Glomerular visceral epithelial cell (primary cell): Measurements from ENCODE around the gene SPO11.
A peak's percentile ranks its signal among the peaks of the same experiment; 100 is the strongest.

Experiments used
- DNase-seq: peaks from one replicate; pipeline ENCODE4 v3.0.0-alpha.2; 2016; ENCODE audit errors: extremely low spot score

The SPO11 gene

DNA sequence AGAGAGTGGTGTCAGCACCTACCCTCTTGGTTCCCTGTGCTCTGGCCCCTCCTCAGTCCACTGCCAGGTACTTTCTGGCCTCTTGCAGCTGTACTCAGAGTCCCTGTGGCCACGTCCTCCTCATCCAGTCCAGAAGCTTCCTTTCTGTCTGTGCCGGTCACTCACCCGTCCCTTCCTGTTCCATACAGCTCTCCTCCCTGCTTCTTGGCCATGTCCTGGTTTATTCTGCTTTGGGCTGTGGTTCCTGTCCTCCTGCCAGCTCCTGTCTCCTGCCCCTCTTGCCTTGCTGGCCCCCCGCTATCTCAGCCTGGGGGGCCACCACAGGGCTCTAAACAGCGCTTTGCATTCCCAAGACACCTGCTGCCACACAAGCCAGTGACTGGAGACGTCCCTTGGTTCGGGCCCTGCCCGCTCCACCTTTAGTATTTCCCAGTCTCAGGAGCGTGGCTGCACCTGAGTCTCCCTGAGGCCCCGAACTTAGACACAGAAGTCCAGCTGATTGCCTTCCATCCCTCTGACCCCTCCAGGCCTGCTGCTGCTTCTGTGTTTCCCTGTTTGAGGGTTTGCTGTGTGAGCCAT lies 46.1 kb downstream of the SPO11 start:
- DNase-seq = no peak

DNA sequence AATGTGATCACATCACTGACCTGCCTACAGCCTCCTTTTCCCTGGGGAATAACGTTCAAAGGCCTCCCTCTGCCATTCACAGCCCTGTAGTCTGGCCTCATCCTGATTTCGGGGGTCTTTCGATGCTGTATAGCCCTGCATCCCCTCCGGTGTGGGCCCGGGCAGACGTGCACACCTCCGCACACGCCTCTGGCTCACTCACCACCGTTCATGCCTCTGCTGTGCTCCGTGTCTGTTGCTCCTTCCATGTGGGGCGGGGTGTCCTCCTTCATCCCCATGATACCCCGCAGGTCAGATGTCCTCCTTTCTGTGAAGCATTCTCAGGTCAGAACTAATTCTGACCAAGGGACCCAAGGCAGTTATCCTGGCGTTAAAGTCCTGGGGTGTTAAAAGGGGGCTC lies 47.7 kb downstream of the SPO11 start:
- DNase-seq = no peak

DNA sequence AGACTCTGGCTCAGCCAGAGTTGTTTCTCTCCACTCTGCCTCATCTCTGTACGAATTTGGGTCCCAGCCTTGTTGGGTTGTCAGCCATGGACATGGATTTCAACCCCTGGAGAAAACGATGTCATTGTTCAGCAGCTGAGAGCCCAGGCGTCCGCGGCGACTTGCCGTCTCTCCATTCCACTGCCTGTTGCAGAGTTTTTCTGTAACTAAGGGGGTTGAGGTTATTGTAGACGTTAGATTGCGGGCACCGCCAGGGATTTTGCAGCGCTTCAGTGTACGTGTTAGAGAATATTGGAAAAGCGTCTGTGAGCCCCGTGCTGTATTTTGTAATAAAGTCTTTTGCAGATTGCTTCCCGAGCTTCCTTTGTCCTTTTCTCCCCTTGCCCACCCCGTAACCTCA lies 48.5 kb downstream of the SPO11 start:
- no peak for DNase-seq

DNA sequence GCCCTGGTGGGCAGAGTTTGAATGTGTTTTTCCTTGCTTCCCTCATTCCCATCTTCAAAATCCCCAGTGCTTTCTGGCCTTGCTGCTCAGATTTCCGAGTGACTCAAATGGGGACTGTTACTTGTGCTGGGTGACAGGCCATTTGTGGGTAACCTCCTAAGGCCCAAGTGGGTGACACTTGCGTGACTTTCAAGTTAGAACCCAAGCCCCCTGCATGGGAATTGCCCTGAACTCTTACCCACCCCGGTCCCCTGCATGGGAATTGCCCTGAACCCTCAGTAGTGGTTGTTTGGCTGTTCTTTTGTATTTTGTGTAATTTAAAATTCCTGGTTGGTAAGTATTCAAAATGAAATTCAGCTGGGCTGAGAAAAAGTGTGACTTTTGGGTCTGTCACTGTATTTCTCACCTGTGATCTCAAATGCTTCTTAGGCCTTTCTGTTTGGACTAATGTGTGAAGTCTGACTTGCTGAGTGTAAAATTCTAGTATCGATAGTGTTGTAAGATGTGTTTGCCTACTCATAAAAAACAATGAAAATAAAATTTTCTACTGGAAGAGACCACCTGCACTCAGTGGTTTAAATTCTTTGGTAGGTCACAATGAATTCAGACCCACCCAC lies 49.2 kb downstream of the SPO11 start:
- no peak for DNase-seq

GRCh38 chr20:57379263-57379647 lies 49.7 kb downstream of the SPO11 start:
- no peak for DNase-seq

GRCh38 chr20:57380081-57380750 lies 50.6 kb downstream of the SPO11 start:
- DNase-seq = no peak

DNA sequence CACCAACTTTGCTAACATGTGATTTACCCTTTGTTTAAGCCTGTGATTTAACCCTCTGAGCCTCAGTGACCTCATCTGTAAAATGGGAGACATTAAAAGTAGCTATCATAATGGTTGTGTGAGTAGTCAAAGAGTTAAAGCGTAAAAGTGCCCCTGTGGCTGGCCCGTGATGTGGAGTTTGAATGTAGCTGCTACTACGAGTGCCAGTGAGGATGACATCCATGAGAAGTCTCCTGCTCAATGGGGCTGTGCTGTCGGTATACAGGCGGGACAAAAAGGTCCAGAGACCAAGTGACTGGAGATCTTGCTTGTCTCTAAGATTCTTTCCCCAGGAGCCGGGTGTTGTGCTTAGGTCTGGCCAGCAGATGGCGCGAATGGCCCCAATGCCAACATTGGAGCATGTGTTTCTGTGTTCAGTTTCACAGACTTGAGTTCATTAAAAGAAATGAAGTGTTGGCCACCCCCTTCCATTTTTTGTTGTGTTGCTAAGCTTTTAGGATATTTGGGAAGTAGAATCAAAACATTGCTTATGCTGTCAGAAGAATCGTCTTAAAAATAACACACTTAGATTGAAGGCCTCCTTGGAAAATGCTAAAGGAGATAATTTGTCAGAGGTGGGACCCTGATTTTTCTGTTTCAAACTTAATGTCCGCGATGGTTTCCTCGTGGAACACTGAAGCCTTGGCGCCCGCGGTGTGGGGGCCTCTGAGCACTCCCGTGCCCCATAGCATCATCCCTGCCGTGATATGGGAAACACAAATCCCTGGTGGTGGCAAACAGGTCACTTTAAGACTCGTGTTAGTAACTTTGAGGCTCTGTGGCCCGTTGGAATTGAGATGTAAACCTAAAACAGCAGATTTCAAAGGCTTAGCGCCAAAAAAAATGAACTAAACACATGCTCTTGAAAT lies 52.2 kb downstream of the SPO11 start:
- peak; percentile 76 for DNase-seq

- DNase-seq = no peak
These were observed 52.9 kb downstream of the SPO11 start for GRCh38 chr20:57382516-57382915.

- no peak for DNase-seq
These were observed 54.1 kb downstream of the SPO11 start for GRCh38 chr20:57383447-57384347.

- DNase-seq = no peak
These were observed 54.9 kb downstream of the SPO11 start for GRCh38 chr20:57384486-57384885.

- no peak for DNase-seq
These were observed 55.6 kb downstream of the SPO11 start for GRCh38 chr20:57384953-57385761.

DNA sequence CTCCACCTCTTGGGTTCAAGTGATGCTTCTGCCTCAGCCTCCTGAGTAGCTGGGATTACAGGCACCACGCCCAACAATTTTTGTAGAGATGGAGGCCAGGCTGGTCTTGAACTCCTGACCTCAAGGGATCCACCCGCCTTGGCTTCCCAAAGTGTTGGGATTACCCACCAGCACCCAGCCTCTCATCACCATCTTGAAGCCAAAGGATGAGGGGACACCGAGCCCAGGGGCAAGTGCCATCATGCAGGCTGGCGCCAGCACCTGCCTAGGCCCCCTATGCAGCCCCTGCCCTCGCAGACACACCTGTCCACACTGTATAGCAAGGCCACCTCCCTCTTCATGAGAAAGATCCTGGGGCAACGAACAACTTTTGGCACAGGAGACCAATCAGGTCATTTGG lies 56.3 kb downstream of the SPO11 start:
- no peak for DNase-seq

DNA sequence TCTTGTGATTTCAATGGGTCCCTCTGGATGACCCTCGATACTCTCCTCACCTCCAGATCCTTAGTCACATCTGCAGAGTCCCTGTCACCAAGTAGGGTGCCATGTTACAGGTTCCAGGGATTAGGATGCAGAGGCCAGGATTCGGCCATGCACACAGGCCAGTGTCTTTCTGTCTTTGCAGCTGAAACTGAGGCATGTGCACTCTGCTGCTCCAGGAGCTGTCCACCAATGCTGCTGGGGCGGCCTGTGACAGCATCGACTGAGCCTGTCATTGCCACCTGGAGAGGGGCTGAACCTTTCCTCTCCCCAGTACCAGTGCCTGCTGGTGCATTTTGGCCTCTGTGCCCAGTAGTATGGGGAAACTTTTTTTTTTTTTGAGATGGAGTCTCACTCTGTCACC lies 57.2 kb downstream of the SPO11 start:
- no peak for DNase-seq

GRCh38 chr20:57387463-57387862 lies 57.9 kb downstream of the SPO11 start:
- no peak for DNase-seq

DNA sequence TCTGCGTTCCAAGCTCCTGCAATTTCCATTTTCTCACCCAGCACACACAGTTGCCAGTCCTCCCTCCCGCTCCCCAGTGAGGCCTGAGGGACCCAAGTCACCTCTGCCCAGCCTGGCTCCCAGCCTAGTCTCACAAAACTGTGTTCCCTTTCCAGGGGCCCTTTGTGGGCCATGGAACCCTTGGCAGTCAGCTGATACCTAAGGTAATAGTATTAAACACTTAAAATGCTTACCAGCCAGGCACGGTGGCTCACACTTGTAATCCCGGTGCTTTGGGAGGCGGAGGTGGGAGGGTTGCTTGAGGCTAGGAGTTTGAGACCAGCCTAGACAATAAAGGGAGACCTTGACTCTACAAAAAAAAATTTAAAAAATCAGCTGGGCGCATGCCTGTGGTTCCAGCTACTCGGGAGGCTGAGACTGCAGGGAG lies 58.4 kb downstream of the SPO11 start:
- no peak for DNase-seq

DNA sequence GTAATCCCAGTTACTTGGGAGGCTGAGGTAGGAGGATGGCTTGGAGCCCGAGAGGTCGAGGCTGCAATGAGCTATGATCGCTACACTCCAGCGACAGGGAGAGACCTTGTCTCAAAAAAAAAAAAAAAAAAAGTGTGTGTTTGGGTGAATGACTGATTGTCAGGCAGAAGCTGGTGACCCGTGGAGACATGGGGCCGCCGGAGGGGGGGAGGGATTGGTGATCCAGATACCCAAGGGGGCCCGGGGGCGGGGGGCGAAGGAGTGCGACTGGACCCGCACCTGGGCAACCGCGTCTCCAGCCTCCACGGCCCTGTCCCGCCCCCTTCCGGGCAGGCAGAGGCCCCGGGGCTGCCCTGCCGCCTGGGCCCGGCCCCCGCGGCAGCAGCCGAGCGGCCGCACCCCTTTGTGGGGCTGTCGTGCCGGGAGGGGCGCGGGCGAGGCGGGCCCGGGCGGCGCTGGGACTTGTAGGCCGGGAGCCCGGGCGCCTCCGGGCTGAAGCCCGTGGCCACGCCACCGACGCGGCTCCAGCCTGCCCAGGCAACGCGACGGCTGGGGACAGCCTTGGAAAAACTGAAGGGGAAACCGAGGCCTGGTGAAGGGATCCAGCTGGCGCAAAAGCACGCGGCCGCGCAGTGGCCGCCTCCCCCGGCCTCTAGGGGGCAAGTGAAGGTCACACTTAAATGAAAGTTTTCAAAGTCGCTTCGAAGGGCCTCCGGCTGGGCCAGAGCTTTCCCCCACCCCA lies 59.5 kb downstream of the SPO11 start:
- DNase-seq = peak; percentile 53

DNA sequence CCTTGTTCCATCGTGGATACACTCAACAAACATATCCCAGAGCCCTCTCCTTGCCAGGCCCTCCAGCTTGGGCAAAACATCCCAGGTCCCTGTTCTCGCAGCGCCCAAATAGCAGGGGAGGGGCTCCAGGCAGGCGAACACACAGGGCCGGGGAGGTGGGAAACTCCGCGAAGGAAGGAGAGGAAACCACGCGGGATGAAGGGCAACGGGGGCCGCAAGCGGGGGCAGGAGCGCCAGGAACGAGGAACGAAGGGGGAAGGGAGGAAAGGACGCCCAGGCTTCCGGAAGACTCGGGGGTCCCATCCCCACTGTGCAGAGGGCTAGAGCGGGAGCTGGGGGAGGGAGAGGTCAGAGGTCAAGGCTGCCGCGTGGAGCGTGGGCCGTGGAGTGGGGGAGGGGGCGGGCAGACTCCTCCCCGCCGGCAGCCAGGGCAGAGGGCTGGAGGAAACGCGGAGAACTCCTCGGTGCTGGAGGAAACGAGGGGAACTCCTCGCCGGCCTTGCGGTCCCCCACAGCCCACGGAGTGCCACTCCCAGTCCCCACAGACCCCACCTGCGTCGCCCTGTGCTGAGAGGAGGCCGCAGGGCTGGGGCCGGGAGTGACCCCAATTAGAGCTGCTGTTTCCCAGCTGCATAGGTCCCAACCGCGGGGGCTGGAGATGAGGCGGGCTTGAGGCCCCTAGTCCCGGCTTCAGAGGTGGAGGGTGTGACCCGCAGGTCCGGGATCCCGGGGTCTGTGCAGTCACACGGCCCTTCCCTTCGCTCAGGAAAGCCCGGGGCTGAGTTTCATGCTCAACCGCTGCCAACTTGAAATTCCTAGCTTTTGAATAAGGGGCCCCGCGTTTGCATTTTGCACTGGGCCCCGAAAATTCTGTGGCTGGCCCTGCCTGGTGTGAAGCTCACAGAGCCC lies 60.3 kb downstream of the SPO11 start:
- DNase-seq = no peak

DNA sequence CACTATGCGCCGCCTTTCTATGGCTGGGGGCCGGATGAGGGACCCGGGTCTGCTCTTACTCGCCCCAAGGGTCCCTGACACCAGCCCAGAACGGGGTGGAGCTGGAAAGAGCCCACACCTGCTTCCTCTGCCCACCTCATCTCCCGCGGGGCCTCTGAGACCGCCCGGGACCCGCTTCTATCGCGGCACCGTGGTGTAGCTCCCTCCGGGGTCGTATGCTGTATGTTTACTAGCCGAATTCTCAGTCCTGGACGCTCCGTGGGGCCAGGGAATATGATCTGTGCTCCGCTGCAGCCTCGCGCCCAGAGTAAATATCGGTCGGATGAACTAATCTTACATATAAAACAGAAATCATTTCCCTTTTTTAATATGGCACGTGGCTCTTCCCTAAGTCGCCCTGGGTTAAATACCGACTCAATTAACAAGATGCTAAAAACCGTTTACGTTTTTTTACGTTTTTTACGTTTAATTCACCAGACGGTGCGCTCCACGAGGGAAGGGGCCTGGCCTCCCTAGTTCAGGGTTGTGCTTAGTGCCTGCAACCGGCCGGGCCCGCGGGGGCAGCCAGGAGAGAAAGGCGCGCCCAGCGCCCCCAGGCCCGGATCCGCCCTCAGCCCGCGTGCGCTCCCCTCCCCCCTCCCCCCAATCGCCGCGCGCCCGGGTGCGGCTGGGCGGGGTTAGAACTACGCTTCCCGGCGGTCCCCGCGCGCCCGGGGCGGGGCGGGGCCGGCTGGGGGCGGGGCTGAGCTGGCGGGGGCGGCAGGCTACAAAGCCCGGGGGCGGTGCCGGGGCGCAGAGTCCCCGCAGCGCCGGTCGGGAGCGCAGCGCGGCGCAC lies 61.2 kb downstream of the SPO11 start, which contains the start of gene RBM38:
TSS of gene RBM38 (plus strand) at position 793 of the 835 bp plus-strand sequence. CDS start 186 bp downstream, outside the sequence.
- peak; percentile 85 for DNase-seq
